Raji (cell line): ENCODE results near the gene TNS4.

ENCODE experiments used
- POLR2A ChIP-seq: IDR thresholded peaks from 2 replicates; pipeline ENCODE4 v1.6.1; 2011; ENCODE audit warnings: low read depth, low read length, control low read depth; ENCODE audit not compliant: insufficient read depth

The TNS4 gene

GRCh38 chr17:40511136-40511535 is 9.7 kb upstream of the TNS4 start:
- TF ChIP-seq POLR2A: no peak

- no peak for TF ChIP-seq POLR2A
These were observed 8.9 kb upstream of the TNS4 start for GRCh38 chr17:40510328-40510648.

DNA sequence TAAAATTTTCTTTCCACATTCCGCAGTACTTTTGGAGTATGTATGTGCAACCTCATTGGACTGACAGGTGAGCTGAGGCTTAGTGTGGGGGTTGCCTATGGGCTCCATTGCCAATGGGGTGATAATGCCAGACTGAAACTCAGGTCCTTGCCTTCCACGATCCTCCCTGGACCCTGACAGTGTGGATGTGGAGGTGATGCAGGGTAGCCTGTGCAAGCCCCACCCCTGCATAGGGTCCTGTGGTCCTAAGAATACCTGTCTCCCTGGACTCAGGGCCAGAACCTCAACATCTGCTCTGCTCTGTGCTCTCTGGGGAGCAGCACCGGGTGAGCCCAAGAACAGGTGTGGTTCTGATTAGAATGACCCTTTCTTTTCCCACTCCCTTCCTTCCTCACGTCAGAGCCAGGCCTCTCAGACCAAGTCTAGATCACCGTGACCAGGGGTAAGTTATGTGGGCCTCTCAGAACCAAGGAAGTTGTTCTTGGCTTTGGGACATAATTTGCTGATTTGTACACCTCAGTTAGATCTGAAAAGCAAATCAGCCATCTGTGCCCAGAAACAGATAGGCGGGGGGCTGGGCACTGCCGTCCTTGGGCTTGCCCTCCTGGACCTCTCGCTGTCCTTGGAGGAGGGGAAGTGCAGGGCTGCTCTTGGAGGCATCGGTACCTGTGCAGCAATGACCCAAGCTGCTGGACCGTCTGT is 8.4 kb upstream of the TNS4 start:
- no peak for TF ChIP-seq POLR2A

DNA sequence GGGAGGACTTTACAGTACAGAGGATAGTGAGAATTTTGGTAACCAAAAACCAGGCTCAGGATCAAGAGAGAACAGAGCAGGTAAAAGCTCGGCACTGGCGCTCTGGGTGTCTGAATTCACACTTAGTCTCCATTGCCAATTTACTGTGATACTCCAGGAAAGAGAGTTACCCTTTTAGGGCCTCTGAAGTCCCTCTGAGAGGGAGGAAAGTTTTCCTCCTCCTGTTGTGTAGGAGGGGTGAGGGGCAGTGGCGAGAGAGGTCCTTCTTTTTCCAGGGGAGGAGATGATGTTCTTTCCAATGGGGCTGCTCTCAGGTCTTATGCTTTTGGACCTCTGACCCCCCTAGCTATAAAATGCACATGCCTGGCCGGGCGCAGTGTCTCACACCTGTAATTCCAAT is 5.4 kb upstream of the TNS4 start:
- no peak for TF ChIP-seq POLR2A

- TF ChIP-seq POLR2A: no peak
These were observed 1.7 kb upstream of the TNS4 start for GRCh38 chr17:40503154-40503553.

GRCh38 chr17:40502716-40503115 is 1.3 kb upstream of the TNS4 start:
- no peak for TF ChIP-seq POLR2A

GRCh38 chr17:40500709-40501108 is 714 bp downstream of the TNS4 start:
- no peak for TF ChIP-seq POLR2A

- TF ChIP-seq POLR2A: no peak
These were observed 1.2 kb downstream of the TNS4 start for GRCh38 chr17:40500190-40500589.

DNA sequence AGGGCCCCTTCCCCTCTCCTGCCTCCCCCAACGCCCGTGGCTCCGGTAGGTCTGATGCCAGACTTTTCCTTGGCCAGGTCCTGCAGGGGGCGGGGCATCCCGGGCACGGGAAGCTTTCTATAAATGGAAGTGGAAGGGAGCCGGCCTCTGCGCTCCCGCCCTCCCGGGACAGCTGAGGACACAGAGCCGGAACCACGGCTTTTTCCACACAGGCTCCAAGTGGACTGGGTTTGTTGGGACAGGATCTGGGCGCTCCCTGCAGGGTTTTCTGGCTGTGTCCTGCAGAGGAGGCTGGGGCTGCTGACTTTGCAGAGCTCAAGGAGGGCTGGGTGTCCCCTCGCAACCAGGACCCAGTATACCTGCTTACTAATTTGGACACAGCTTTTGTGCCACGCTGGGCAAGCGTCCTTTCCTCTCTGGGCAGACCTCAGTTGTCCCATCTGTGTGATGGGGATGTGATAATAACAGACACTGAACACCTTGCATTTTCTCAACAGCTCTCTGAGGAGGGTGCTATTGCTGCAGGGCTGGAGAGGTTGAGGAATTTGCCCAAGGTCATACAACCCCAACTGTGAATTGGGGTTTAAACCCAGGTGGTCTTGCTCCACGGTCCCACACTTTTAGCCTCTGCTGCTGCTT is 1.8 kb downstream of the TNS4 start:
- no peak for TF ChIP-seq POLR2A

DNA sequence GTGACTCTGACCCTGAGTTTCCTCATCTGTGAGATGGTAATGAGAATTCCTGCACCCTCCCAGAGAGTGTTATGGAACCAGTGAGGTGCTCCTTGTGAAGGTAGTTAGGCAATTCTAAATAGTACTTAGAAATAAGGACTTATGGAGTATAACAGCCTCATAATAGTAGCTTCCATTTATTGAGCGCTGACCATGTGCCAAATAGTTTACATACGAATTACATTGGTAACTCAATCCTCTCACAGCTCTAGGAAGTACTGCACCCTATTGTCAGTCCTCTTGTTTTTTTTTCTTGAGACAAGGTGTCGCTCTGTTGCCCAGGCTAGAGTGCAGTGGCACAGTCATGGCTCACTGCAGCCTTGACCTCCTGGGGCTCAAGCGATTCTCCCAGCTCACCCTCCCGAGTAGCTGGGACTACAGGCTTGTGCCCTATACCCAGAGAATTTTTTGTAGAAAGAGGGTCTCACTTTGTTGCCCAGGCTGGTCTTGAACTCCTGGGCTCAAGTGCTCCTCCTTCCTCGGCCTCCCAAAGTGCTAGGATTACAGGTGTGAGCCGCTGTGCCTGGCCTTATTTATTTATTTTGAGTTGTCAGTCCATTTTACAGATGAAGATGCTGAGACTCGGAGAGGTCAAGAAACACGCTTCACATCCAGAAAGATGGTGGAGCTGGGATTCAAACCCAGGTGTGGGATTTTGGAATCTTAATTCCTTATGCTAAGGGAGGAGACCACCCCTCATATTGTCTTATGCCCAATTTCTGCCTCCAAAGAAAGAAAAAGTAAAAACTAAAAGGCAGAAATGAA is 2.9 kb downstream of the TNS4 start:
- TF ChIP-seq POLR2A: no peak

DNA sequence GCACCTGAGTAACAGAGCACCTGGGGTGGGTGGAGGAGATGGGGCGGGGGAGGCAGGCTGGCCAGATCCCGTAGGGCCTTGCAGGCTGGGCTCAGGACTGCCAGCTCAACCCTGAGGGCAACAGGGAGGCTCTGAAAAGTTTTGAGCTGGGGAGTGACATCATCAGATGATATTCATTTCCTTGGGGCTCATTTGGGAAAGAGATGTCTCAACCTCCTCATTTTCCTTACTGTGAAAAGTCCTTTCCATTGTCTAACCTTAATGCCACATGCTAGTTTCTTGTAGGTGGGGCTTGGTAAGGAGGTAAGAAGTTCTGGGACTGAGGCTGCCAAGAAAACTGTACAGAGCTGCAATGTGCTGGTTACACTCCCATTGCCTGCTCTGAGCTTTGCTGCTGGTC is 3.7 kb downstream of the TNS4 start:
- no peak for TF ChIP-seq POLR2A

DNA sequence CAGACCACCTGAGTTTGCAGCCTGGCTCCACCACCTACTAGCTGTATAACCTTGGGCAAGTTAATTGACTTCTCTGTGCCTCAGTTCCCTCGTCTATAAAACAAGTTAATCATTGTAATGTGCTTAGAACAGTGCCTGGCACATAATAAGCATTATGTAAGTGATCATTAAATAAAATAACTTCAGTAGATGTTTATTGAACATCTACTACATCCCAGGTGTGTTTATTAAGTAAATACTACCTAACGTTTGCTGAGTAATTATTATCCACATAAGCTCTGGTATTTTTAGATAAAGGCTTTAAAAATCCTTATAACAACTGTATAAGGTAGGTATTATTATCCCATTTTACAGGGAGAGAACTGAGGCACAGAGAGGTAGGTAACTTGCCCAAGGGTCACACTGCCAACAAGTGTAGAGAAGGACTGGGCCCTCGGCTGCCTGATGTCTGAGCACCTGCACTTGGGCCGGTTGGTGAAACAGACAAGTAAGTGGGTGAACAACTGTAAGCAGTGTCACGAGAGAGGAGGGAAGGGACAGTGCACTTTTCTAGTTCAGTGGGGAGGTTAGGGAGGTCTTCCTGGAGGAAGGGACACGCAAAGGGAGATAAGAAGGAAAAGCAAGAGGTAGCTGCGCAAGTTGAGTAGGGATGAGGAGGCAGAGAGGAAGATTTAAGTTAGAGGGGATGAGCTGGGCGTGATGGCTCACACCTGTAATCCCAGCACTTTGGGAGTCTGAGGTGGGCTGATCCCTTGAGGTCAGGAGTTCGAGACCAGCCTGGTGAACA is 4.6 kb downstream of the TNS4 start:
- TF ChIP-seq POLR2A: no peak

GRCh38 chr17:40496170-40496569 is 5.3 kb downstream of the TNS4 start:
- TF ChIP-seq POLR2A: no peak

DNA sequence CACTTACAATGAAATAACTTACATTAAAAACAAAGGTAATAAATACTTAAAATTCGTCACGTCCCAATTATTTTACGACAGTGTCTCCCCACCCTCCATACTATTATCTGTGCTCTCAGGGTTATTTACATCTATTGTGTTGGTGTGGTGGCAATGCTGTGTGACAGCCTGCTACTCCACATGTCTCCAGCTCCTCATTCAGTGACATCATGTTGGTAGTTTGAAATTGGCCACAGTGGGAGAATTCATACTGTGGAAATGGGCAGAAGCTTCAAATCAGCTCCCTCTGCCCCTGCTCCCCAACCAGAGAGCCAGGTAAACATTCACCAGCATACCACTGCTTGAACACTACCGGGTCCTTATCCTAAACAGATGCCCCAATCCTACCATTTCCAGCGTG is 6.3 kb downstream of the TNS4 start:
- TF ChIP-seq POLR2A: no peak

GRCh38 chr17:40493697-40494096 is 7.7 kb downstream of the TNS4 start:
- no peak for TF ChIP-seq POLR2A
